Keratinocyte (primary cell): Measurements from ENCODE around the gene MAN1C1.

Source experiments
- CTCF ChIP-seq, 3 experiments: IDR thresholded peaks in 1 of 3; conservative IDR thresholded peaks in 1 of 3; optimal IDR thresholded peaks in 1 of 3; 2 replicates in 2 of 3; 3 replicates in 1 of 3; pipeline versions ENCODE3 to v1.5.1; 2011; ENCODE audit warnings: low read length in 3 of 3, mild to moderate bottlenecking in 3 of 3, moderate library complexity in 2 of 3, control low read depth in 1 of 3, inconsistent platforms in 1 of 3; ENCODE audit not compliant: insufficient read depth in 2 of 3; ENCODE audit errors: extremely low read depth in 1 of 3
- EZH2 ChIP-seq: IDR thresholded peaks from one replicate; pipeline ENCODE4 v1.6.1; 2012; ENCODE audit warnings: inconsistent platforms, mild to moderate bottlenecking, low read length, moderate library complexity

GRCh38 chr1:25703041-25703440 lies 86.5 kb downstream of the MAN1C1 start:
- TF ChIP-seq CTCF (optimal IDR thresholded peaks at IDR 0.05 in 1 of 3, IDR thresholded peaks at IDR 0.05 in 1 of 3, conservative IDR thresholded peaks at IDR 0.05 in 1 of 3; ENCODE audit: extremely low read depth in 1 of 3, insufficient read depth in 2 of 3, low read length in 3 of 3) (no peak), EZH2 (no peak)
